Fibroblast of villous mesenchyme (primary cell): ENCODE results near the gene NUP160. TPM values are rescaled to one million over a fixed set of nuclear protein-coding genes. Genes with fewer than 3 reads are reported as not detected.

ENCODE experiments used
- DNase-seq: peaks from one replicate; pipeline ENCODE4 v3.0.0-alpha.2; 2010; ENCODE audit warnings: low read depth
- H3K4me3 ChIP-seq: 2 replicates; pipeline ENCODE4 v1.5.1; 2011; ENCODE audit warnings: low read depth, mild to moderate bottlenecking, low read length
- total RNA-seq: library from RNA; depleted of rRNA; stranded (reverse); fragments of >200 nt; gene quantifications from 2 replicates; pipeline ENCODE4 v1.2.3, GENCODE V29; 2012
- TF ChIP-seq, protein P1 (sequence below): IDR thresholded peaks from 2 replicates; pipeline ENCODE4 v1.5.1; 2012; ENCODE audit warnings: low read depth, mild to moderate bottlenecking, low read length; ENCODE audit not compliant: insufficient read depth

Gene NUP160
- total RNA-seq, 1 donor, result 29.8 TPM

DNA sequence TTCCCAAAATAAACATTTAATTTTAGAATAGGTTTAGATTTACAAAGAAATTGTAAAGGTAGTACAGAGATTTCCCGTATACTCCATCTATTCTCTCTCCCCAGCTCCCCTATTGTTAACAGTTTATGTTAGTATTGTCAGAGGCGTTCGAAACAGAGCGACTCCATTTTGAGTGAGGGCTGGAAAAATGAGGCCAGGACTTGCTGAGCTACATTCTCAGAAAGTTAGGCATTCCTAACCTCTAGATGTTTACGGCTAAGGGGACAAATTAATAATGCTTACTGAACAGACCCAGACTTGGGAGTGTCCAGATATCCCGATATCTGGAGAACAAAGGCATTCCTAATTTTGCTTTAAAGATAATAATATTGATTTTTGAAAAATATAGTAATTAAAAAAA is 12.4 kb upstream of the NUP160 start:
- no peak for DNase-seq
- H3K4me3 ChIP-seq, result no peak overlapping the region
- TF ChIP-seq, protein P1, sequence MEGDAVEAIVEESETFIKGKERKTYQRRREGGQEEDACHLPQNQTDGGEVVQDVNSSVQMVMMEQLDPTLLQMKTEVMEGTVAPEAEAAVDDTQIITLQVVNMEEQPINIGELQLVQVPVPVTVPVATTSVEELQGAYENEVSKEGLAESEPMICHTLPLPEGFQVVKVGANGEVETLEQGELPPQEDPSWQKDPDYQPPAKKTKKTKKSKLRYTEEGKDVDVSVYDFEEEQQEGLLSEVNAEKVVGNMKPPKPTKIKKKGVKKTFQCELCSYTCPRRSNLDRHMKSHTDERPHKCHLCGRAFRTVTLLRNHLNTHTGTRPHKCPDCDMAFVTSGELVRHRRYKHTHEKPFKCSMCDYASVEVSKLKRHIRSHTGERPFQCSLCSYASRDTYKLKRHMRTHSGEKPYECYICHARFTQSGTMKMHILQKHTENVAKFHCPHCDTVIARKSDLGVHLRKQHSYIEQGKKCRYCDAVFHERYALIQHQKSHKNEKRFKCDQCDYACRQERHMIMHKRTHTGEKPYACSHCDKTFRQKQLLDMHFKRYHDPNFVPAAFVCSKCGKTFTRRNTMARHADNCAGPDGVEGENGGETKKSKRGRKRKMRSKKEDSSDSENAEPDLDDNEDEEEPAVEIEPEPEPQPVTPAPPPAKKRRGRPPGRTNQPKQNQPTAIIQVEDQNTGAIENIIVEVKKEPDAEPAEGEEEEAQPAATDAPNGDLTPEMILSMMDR, result no peak

DNA sequence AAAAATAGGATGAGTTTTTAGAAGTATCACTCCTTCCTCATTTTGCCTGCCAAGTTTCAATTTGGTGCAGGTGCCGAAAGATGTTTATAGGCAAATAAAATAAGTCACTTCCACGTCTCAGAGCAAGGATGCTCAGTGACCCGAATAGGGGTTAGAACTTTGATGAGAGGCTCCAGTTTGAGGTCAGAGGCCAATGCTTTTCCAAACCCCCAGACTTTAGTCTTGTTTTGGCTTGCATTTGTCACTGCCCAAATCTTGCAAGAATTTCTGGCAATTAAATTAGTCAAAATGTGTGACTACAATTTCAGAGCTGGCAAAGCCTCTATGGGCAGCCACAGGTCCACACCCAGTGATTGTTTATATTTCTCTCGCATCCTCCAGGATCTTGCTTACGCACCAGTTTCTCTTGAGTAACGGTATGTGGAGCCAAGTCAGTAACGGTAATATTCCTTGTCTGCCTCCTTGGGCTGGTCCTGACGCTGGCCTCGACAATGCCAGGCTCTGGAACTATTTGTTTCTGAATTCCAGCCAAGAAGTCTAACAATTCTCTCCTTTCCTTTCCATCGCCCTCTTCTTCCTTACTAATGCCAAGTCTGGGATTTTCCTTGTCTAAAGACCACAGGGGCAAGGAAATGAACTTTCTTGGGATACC is 9.9 kb upstream of the NUP160 start:
- TF ChIP-seq, protein P1, result no peak
- DNase-seq, result peak; percentile 86
- H3K4me3 ChIP-seq, result no peak overlapping the region

DNA sequence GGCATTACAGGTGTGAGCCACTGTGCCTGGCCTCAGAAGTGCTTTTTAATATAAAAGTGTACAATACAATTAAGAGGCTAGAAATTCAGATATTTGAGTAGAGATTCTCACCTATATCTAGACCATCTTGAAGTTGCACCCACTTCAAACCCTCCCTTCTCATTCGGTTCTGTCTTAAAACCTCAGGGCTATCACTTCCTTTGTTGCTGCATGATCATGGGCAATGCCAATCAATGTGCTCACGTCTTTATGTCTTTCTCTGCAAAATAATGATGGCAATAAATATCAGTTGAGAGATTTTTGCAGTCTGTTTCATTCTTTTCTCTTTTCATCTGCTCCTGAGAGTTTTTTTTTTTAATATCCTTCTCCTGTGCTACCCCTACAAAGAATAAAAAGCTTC is 9.3 kb upstream of the NUP160 start:
- TF ChIP-seq, protein P1, result no peak
- DNase-seq, result no peak
- H3K4me3 ChIP-seq, result no peak overlapping the region

DNA sequence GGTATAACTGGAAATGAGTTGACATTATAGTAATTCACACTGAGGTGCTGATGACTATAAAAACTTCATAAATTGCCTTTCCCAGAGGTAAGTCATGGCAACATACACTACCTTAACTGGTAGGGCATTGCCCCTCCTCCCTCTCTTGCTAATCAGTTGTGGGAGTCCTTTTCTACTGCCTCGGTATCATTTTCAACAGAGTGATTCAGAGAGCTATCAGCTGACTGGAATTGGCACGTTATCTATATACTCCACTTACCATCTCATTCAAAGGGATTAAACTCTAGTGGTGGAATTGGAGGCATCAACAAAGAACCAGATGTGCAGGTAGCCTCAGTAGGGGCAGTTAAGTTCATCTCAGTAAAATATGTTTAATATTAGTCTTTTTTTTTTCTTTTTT is 8.0 kb upstream of the NUP160 start:
- DNase-seq, result peak; percentile 16
- H3K4me3 ChIP-seq, result no peak overlapping the region
- TF ChIP-seq, protein P1, result no peak

DNA sequence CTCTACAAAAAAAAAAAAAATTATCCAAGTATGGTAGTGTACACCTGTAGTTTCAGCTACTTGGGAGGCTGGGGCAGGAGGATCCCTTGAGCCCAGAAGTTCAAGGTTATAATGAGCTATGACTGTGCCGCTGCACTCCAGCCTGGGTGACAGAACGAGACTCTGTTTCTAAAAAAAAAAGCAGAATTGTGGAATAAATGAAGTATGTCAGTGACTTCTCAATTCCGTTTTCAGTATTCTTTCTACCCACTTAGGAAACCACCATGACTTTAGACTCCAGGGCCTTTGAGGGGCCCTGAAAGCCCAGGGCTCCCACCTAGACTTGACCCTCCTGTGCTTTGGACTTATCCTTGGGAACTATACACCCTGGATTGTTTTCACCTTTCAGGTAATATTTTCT is 6.5 kb upstream of the NUP160 start:
- DNase-seq, result no peak
- TF ChIP-seq, protein P1, result no peak
- no peak overlapping the region for H3K4me3 ChIP-seq

DNA sequence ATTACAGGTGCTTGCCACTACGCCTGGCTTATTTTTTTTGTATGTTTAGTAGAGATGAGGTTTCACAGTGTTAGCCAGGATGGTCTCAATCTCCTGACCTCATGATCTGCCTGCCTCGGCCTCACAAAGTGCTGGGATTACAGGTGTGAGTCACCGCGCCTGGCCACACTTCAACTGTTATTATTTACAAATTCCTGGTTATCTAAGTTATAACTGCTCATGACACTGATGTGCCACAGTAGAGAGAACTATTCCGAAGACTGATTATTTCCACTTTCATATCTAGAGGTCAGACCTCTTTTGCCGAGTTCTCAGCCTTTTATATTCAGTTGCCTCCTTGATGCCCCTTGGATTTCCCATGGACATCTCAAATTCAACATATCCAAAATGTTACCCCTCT is 3.9 kb upstream of the NUP160 start:
- H3K4me3 ChIP-seq, result no peak overlapping the region
- peak; percentile 56 for DNase-seq
- TF ChIP-seq, protein P1, result no peak

DNA sequence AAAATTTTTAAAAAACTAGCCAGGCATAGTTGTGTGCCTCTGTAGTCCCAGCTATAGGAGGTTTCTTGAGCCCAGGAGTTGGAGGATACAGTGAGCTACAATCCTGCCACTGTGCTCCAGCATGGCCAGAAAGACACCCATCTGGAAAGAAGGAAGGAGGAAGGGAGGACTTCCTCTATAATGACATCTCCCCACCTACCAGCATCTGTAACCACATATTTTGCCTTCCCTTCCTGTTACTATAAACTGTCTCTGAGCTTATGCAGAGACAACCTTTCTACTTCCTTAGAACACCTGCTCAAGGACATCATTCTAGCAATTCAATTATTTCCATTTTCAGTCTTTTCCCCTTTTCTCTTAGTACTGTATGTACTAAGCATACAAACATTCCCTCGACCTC is 2.2 kb upstream of the NUP160 start:
- no peak overlapping the region for H3K4me3 ChIP-seq
- no peak for DNase-seq
- TF ChIP-seq, protein P1, result no peak
